ENCODE measurements around the gene REPS1. TPM values are rescaled to one million over a fixed set of nuclear protein-coding genes. Genes with fewer than 3 reads are reported as not detected.

The REPS1 gene
- total and polyA plus RNA-seq, 5 donors from 2014 or later, result 16.1 to 55.4 (median 25.0) TPM

- Histone ChIP-seq H3K27me3 (ENCODE audit: control insufficient read depth, insufficient read depth, low read length) (no peaks in the 10 kb centered on the region), H3K36me3 (ENCODE audit: control insufficient read depth, insufficient read depth, low read length) (no peaks in the 10 kb centered on the region), H3K4me3 (ENCODE audit: low read depth, low read length) (no peak overlapping the region), H3K4me1 (ENCODE audit: control insufficient read depth, insufficient read depth, low read length, poor library complexity, severe bottlenecking) (peaks cover 11% of the 10 kb centered on the region), H3K27ac (ENCODE audit: insufficient read depth, low read length, poor library complexity, severe bottlenecking) (no peak overlapping the region), H3K9me3 (ENCODE audit: control insufficient read depth in 2 of 2, low read length in 2 of 2) (no peaks in the 10 kb centered on the region)
- Mint-ChIP-seq H3K9me3 (no peaks in the 10 kb centered on the region), H3K4me1 (peaks cover 33 to 73% (median 63%) of the 10 kb centered on the region in 4 donors), H3K27ac (no peak overlapping the region), H3K27me3 (no peaks in the 10 kb centered on the region), H3K4me3 (no peak overlapping the region), H3K36me3 (peaks cover 3% of the 10 kb centered on the region)
- DNase-seq, result no peak
- no peak for ATAC-seq (ENCODE audit: low read depth in 2 of 2)
These were observed 10.3 kb downstream of the REPS1 start for GRCh38 chr6:138977646-138978167.

GRCh38 chr6:138977242-138977641 is 10.8 kb downstream of the REPS1 start:
- Mint-ChIP-seq H3K27ac (no peak overlapping the region), H3K9me3 (no peaks in the 10 kb centered on the region), H3K27me3 (no peaks in the 10 kb centered on the region), H3K36me3 (peaks cover 3% of the 10 kb centered on the region), H3K4me3 (no peak overlapping the region), H3K4me1 (peaks cover 34 to 76% (median 66%) of the 10 kb centered on the region in 4 donors)
- Histone ChIP-seq H3K4me1 (ENCODE audit: control insufficient read depth, insufficient read depth, low read length, poor library complexity, severe bottlenecking) (peaks cover 14% of the 10 kb centered on the region), H3K36me3 (ENCODE audit: control insufficient read depth, insufficient read depth, low read length) (no peaks in the 10 kb centered on the region), H3K9me3 (ENCODE audit: control insufficient read depth in 2 of 2, low read length in 2 of 2) (no peaks in the 10 kb centered on the region), H3K27ac (ENCODE audit: insufficient read depth, low read length, poor library complexity, severe bottlenecking) (no peak overlapping the region), H3K27me3 (ENCODE audit: control insufficient read depth, insufficient read depth, low read length) (no peaks in the 10 kb centered on the region), H3K4me3 (ENCODE audit: low read depth, low read length) (no peak overlapping the region)
- ATAC-seq (ENCODE audit: low read depth in 2 of 2) (no peak), DNase-seq (no peak)

- Mint-ChIP-seq H3K27me3 (no peaks in the 10 kb centered on the region), H3K27ac (no peak overlapping the region), H3K4me3 (no peak overlapping the region), H3K9me3 (no peaks in the 10 kb centered on the region), H3K36me3 (peaks cover 3% of the 10 kb centered on the region), H3K4me1 (peaks cover 41 to 79% (median 68%) of the 10 kb centered on the region in 4 donors)
- Histone ChIP-seq H3K4me3 (ENCODE audit: low read depth, low read length) (no peak overlapping the region), H3K27ac (ENCODE audit: insufficient read depth, low read length, poor library complexity, severe bottlenecking) (no peak overlapping the region), H3K4me1 (ENCODE audit: control insufficient read depth, insufficient read depth, low read length, poor library complexity, severe bottlenecking) (peaks cover 17% of the 10 kb centered on the region), H3K9me3 (ENCODE audit: control insufficient read depth in 2 of 2, low read length in 2 of 2) (no peaks in the 10 kb centered on the region), H3K36me3 (ENCODE audit: control insufficient read depth, insufficient read depth, low read length) (no peaks in the 10 kb centered on the region), H3K27me3 (ENCODE audit: control insufficient read depth, insufficient read depth, low read length) (no peaks in the 10 kb centered on the region)
- DNase-seq (no peak), ATAC-seq (ENCODE audit: low read depth in 2 of 2) (no peak)
These were observed 12.2 kb downstream of the REPS1 start for GRCh38 chr6:138975815-138976214.

GRCh38 chr6:138973466-138974153 is 14.4 kb downstream of the REPS1 start:
- no peaks in the 10 kb centered on the region for H3K9me3 Mint-ChIP-seq
- H3K4me1 Mint-ChIP-seq, result peaks cover 34 to 77% (median 62%) of the 10 kb centered on the region in 4 donors
- no peak overlapping the region for H3K4me3 ChIP-seq (ENCODE audit: low read depth, low read length)
- no peak overlapping the region for H3K27ac ChIP-seq (ENCODE audit: insufficient read depth, low read length, poor library complexity, severe bottlenecking)
- H3K36me3 Mint-ChIP-seq, result peaks cover 3% of the 10 kb centered on the region
- ATAC-seq (ENCODE audit: low read depth in 2 of 2) (no peak), DNase-seq (no peak)
- H3K9me3 ChIP-seq (ENCODE audit: control insufficient read depth in 2 of 2, low read length in 2 of 2), result no peaks in the 10 kb centered on the region
- H3K36me3 ChIP-seq (ENCODE audit: control insufficient read depth, insufficient read depth, low read length), result no peaks in the 10 kb centered on the region
- H3K4me3 Mint-ChIP-seq, result no peak overlapping the region
- no peak overlapping the region for H3K27ac Mint-ChIP-seq
- H3K4me1 ChIP-seq (ENCODE audit: control insufficient read depth, insufficient read depth, low read length, poor library complexity, severe bottlenecking), result peaks cover 20% of the 10 kb centered on the region
- no peaks in the 10 kb centered on the region for H3K27me3 Mint-ChIP-seq
- H3K27me3 ChIP-seq (ENCODE audit: control insufficient read depth, insufficient read depth, low read length), result no peaks in the 10 kb centered on the region

GRCh38 chr6:138972226-138972665 is 15.8 kb downstream of the REPS1 start:
- Mint-ChIP-seq H3K27me3 (no peaks in the 10 kb centered on the region), H3K36me3 (peaks cover 3% of the 10 kb centered on the region), H3K4me1 (peaks cover 41 to 77% (median 65%) of the 10 kb centered on the region in 4 donors), H3K27ac (no peak overlapping the region), H3K4me3 (peak overlapping the region in 1 of 4 donors; percentile 8), H3K9me3 (peaks cover 0 to 2% (median 0%) of the 10 kb centered on the region in 7 donors)
- Histone ChIP-seq H3K27ac (ENCODE audit: insufficient read depth, low read length, poor library complexity, severe bottlenecking) (no peak overlapping the region), H3K36me3 (ENCODE audit: control insufficient read depth, insufficient read depth, low read length) (no peaks in the 10 kb centered on the region), H3K4me3 (ENCODE audit: low read depth, low read length) (peak overlapping the region; percentile 22), H3K27me3 (ENCODE audit: control insufficient read depth, insufficient read depth, low read length) (no peaks in the 10 kb centered on the region), H3K4me1 (ENCODE audit: control insufficient read depth, insufficient read depth, low read length, poor library complexity, severe bottlenecking) (peaks cover 28% of the 10 kb centered on the region), H3K9me3 (ENCODE audit: control insufficient read depth in 2 of 2, low read length in 2 of 2) (no peaks in the 10 kb centered on the region)
- DNase-seq (no peak), ATAC-seq (ENCODE audit: low read depth in 2 of 2) (no peak)

- H3K9me3 ChIP-seq (ENCODE audit: control insufficient read depth in 2 of 2, low read length in 2 of 2), result no peaks in the 10 kb centered on the region
- peaks cover 3% of the 10 kb centered on the region for H3K36me3 Mint-ChIP-seq
- peak overlapping the region in 1 of 4 donors; percentile 27 for H3K4me3 Mint-ChIP-seq
- no peak overlapping the region for H3K4me3 ChIP-seq (ENCODE audit: low read depth, low read length)
- peaks cover 45 to 77% (median 64%) of the 10 kb centered on the region in 4 donors for H3K4me1 Mint-ChIP-seq
- H3K36me3 ChIP-seq (ENCODE audit: control insufficient read depth, insufficient read depth, low read length), result no peaks in the 10 kb centered on the region
- H3K9me3 Mint-ChIP-seq, result peaks cover 0 to 2% (median 0%) of the 10 kb centered on the region in 7 donors
- ATAC-seq (ENCODE audit: low read depth in 2 of 2), result no peak
- no peaks in the 10 kb centered on the region for H3K27me3 Mint-ChIP-seq
- peak overlapping the region in 2 of 3 donors; percentile 5 to 15 for H3K27ac Mint-ChIP-seq
- H3K27ac ChIP-seq (ENCODE audit: insufficient read depth, low read length, poor library complexity, severe bottlenecking), result no peak overlapping the region
- DNase-seq, result no peak
- peaks cover 32% of the 10 kb centered on the region for H3K4me1 ChIP-seq (ENCODE audit: control insufficient read depth, insufficient read depth, low read length, poor library complexity, severe bottlenecking)
- H3K27me3 ChIP-seq (ENCODE audit: control insufficient read depth, insufficient read depth, low read length), result no peaks in the 10 kb centered on the region
These were observed 16.5 kb downstream of the REPS1 start for GRCh38 chr6:138971601-138972000.

- Mint-ChIP-seq H3K27ac (peak overlapping the region in 1 of 3 donors; percentile 5), H3K9me3 (peaks cover 0 to 2% (median 0%) of the 10 kb centered on the region in 7 donors), H3K27me3 (no peaks in the 10 kb centered on the region), H3K36me3 (peaks cover 3% of the 10 kb centered on the region), H3K4me1 (peaks cover 45 to 75% (median 63%) of the 10 kb centered on the region in 4 donors), H3K4me3 (peak overlapping the region in 2 of 4 donors; percentile 27 to 29)
- no peaks in the 10 kb centered on the region for H3K36me3 ChIP-seq (ENCODE audit: control insufficient read depth, insufficient read depth, low read length)
- peaks cover 32% of the 10 kb centered on the region for H3K4me1 ChIP-seq (ENCODE audit: control insufficient read depth, insufficient read depth, low read length, poor library complexity, severe bottlenecking)
- no peak overlapping the region for H3K4me3 ChIP-seq (ENCODE audit: low read depth, low read length)
- ATAC-seq (ENCODE audit: low read depth in 2 of 2), result peak in 1 of 2 donors; percentile 37
- H3K9me3 ChIP-seq (ENCODE audit: control insufficient read depth in 2 of 2, low read length in 2 of 2), result no peaks in the 10 kb centered on the region
- DNase-seq, result no peak
- H3K27ac ChIP-seq (ENCODE audit: insufficient read depth, low read length, poor library complexity, severe bottlenecking), result no peak overlapping the region
- no peaks in the 10 kb centered on the region for H3K27me3 ChIP-seq (ENCODE audit: control insufficient read depth, insufficient read depth, low read length)
These were observed 17.1 kb downstream of the REPS1 start for GRCh38 chr6:138970856-138971425.
